Fibroblast of upper back skin (primary cell): ENCODE results near the gene CCNL2.
"Not testable (repeated sequence)": the region's sequence is repeated elsewhere in the genome, so short reads cannot be mapped to it uniquely, and the experiment has no call there.

Source experiments
- DNase-seq: peaks from one replicate; pipeline ENCODE4 v3.0.0-alpha.2; 2013

The CCNL2 gene

GRCh38 chr1:1371746-1372711 is 27.1 kb downstream of the CCNL2 start:
- DNase-seq = no peak

GRCh38 chr1:1371364-1371745 is 27.8 kb downstream of the CCNL2 start:
- no peak for DNase-seq

- no peak for DNase-seq
These were observed 28.3 kb downstream of the CCNL2 start for GRCh38 chr1:1370771-1371300.

GRCh38 chr1:1370094-1370493 is 29.0 kb downstream of the CCNL2 start:
- DNase-seq = not testable (repeated sequence)

GRCh38 chr1:1367315-1367714 is 31.8 kb downstream of the CCNL2 start:
- DNase-seq = no peak

- no peak for DNase-seq
These were observed 32.5 kb downstream of the CCNL2 start for GRCh38 chr1:1366699-1367066.

- no peak for DNase-seq
These were observed 33.0 kb downstream of the CCNL2 start for GRCh38 chr1:1365875-1366698.

- DNase-seq = no peak
These were observed 34.9 kb downstream of the CCNL2 start for GRCh38 chr1:1364266-1364665.

GRCh38 chr1:1361982-1362423 is 37.1 kb downstream of the CCNL2 start:
- DNase-seq = peak; percentile 87

GRCh38 chr1:1361233-1361981 is 37.7 kb downstream of the CCNL2 start:
- no peak for DNase-seq

- peak; percentile 96 for DNase-seq
These were observed 38.5 kb downstream of the CCNL2 start for GRCh38 chr1:1360506-1361169.

- DNase-seq = peak; percentile 88
These were observed 39.3 kb downstream of the CCNL2 start for GRCh38 chr1:1359664-1360468.

GRCh38 chr1:1359308-1359663 is 39.8 kb downstream of the CCNL2 start:
- peak; percentile 78 for DNase-seq

GRCh38 chr1:1358433-1359271 is 40.5 kb downstream of the CCNL2 start, which contains the start of gene MXRA8:
MXRA8 (minus strand) TSS chr1:1358555; CDS start chr1:1358504, 51 bp downstream.
- DNase-seq = peak; percentile 93

GRCh38 chr1:1357871-1358432 is 41.2 kb downstream of the CCNL2 start:
- DNase-seq = no peak

GRCh38 chr1:1356796-1357401 is 42.2 kb downstream of the CCNL2 start:
- no peak for DNase-seq

- no peak for DNase-seq
These were observed 42.9 kb downstream of the CCNL2 start for GRCh38 chr1:1356166-1356795.

- DNase-seq = no peak
These were observed 43.7 kb downstream of the CCNL2 start for GRCh38 chr1:1355416-1355815.
